IPS-18a (cell line): ENCODE data around the gene C12orf76.
"Not testable (repeated sequence)": the region's sequence is repeated elsewhere in the genome, so short reads cannot be mapped to it uniquely, and the experiment has no call there.

Source experiments
- H3K27ac ChIP-seq: one replicate; pipeline ENCODE4 v1.5.1; 2013; ENCODE audit warnings: low read length
- H3K27me3 ChIP-seq: one replicate; pipeline ENCODE4 v1.6.1; 2013; ENCODE audit warnings: mild to moderate bottlenecking, low read length; ENCODE audit not compliant: control insufficient read depth, insufficient read depth
- H3K36me3 ChIP-seq: one replicate; pipeline ENCODE4 v1.6.1; 2013; ENCODE audit warnings: low read depth, low read length; ENCODE audit not compliant: control insufficient read depth
- H3K4me1 ChIP-seq: one replicate; pipeline ENCODE4 v1.6.1; 2013; ENCODE audit warnings: low read depth, low read length; ENCODE audit not compliant: control insufficient read depth
- H3K4me3 ChIP-seq: one replicate; pipeline ENCODE4 v1.5.1; 2013; ENCODE audit warnings: low read length
- H3K9ac ChIP-seq: one replicate; pipeline ENCODE4 v1.6.1; 2013; ENCODE audit warnings: mild to moderate bottlenecking, low read length, moderate library complexity
- H3K9me3 ChIP-seq: one replicate; pipeline ENCODE4 v1.6.1; 2013; ENCODE audit warnings: low read depth, low read length; ENCODE audit not compliant: control insufficient read depth

C12orf76 gene

GRCh38 chr12:110010853-110011723 is 37.2 kb downstream of the C12orf76 start:
- H3K27ac ChIP-seq, result no peak overlapping the region

GRCh38 chr12:110008681-110009398 is 39.5 kb downstream of the C12orf76 start:
- not testable (repeated sequence) for H3K4me3 ChIP-seq, H3K27me3 ChIP-seq, H3K9me3 ChIP-seq, H3K9ac ChIP-seq, H3K36me3 ChIP-seq, H3K4me1 ChIP-seq, H3K27ac ChIP-seq

More at GRCh38 chr12:110010853-110011723, 37.2 kb downstream of the C12orf76 start:
- Histone ChIP-seq H3K9ac (no peak overlapping the region), H3K27me3 (no peaks in the 10 kb centered on the region), H3K4me1 (no peaks in the 10 kb centered on the region), H3K4me3 (no peak overlapping the region), H3K36me3 (no peaks in the 10 kb centered on the region), H3K9me3 (no peaks in the 10 kb centered on the region)

- H3K9me3 ChIP-seq, result no peaks in the 10 kb centered on the region
- no peak overlapping the region for H3K9ac ChIP-seq
- H3K36me3 ChIP-seq, result peaks cover under 1% of the 10 kb centered on the region
- H3K4me3 ChIP-seq, result no peak overlapping the region
- no peaks in the 10 kb centered on the region for H3K27me3 ChIP-seq
- H3K4me1 ChIP-seq, result no peaks in the 10 kb centered on the region
- H3K27ac ChIP-seq, result no peak overlapping the region
Observed at GRCh38 chr12:110007881-110008280, 40.4 kb downstream of the C12orf76 start.

- Histone ChIP-seq H3K27me3 (peaks cover 2% of the 10 kb centered on the region), H3K27ac (no peak overlapping the region), H3K4me1 (no peaks in the 10 kb centered on the region), H3K9me3 (no peaks in the 10 kb centered on the region), H3K9ac (no peak overlapping the region), H3K4me3 (no peak overlapping the region), H3K36me3 (peaks cover 3% of the 10 kb centered on the region)
Observed at GRCh38 chr12:110006115-110006514, 42.2 kb downstream of the C12orf76 start.

- H3K4me3 ChIP-seq, result no peak overlapping the region
- H3K27ac ChIP-seq, result no peak overlapping the region
- H3K36me3 ChIP-seq, result peaks cover 3% of the 10 kb centered on the region
- H3K4me1 ChIP-seq, result no peaks in the 10 kb centered on the region
- no peak overlapping the region for H3K9ac ChIP-seq
- H3K27me3 ChIP-seq, result peaks cover 8% of the 10 kb centered on the region
- H3K9me3 ChIP-seq, result no peaks in the 10 kb centered on the region
Observed at GRCh38 chr12:110005319-110005973, 42.9 kb downstream of the C12orf76 start.

GRCh38 chr12:110004598-110004997 is 43.7 kb downstream of the C12orf76 start:
- H3K27me3 ChIP-seq, result peaks cover 17% of the 10 kb centered on the region
- no peak overlapping the region for H3K27ac ChIP-seq
- peaks cover 3% of the 10 kb centered on the region for H3K36me3 ChIP-seq
- no peak overlapping the region for H3K9ac ChIP-seq
- no peaks in the 10 kb centered on the region for H3K4me1 ChIP-seq
- no peaks in the 10 kb centered on the region for H3K9me3 ChIP-seq
- H3K4me3 ChIP-seq, result no peak overlapping the region

GRCh38 chr12:110002676-110003515 is 45.4 kb downstream of the C12orf76 start:
- no peak overlapping the region for H3K4me3 ChIP-seq
- H3K9ac ChIP-seq, result no peak overlapping the region
- peaks cover 3% of the 10 kb centered on the region for H3K36me3 ChIP-seq
- H3K4me1 ChIP-seq, result no peaks in the 10 kb centered on the region
- peaks cover 18% of the 10 kb centered on the region for H3K27me3 ChIP-seq
- no peak overlapping the region for H3K27ac ChIP-seq
- H3K9me3 ChIP-seq, result no peaks in the 10 kb centered on the region

GRCh38 chr12:110001596-110001995 is 46.7 kb downstream of the C12orf76 start:
- H3K9me3 ChIP-seq, result no peaks in the 10 kb centered on the region
- no peaks in the 10 kb centered on the region for H3K4me1 ChIP-seq
- no peak overlapping the region for H3K9ac ChIP-seq
- H3K27ac ChIP-seq, result no peak overlapping the region
- no peak overlapping the region for H3K4me3 ChIP-seq
- peaks cover 3% of the 10 kb centered on the region for H3K36me3 ChIP-seq
- H3K27me3 ChIP-seq, result peaks cover 18% of the 10 kb centered on the region

- Histone ChIP-seq H3K4me3 (peak overlapping the region; percentile 91), H3K27me3 (peaks cover 20% of the 10 kb centered on the region), H3K27ac (no peak overlapping the region), H3K9me3 (no peaks in the 10 kb centered on the region), H3K36me3 (peaks cover 3% of the 10 kb centered on the region), H3K4me1 (peaks cover 5% of the 10 kb centered on the region), H3K9ac (peak overlapping the region; percentile 33)
Observed at GRCh38 chr12:109999983-110000505, 48.3 kb downstream of the C12orf76 start.

- Histone ChIP-seq H3K9ac (peak overlapping the region; percentile 33), H3K9me3 (no peaks in the 10 kb centered on the region), H3K4me3 (peak overlapping the region; percentile 91), H3K27me3 (peaks cover 22% of the 10 kb centered on the region), H3K27ac (no peak overlapping the region), H3K4me1 (peaks cover 7% of the 10 kb centered on the region), H3K36me3 (peaks cover 3% of the 10 kb centered on the region)
Observed at GRCh38 chr12:109999649-109999971, 48.7 kb downstream of the C12orf76 start.
